HepG2 (cell line): ENCODE results near the gene NBEA. TPM values are rescaled to one million over a fixed set of nuclear protein-coding genes. Genes with fewer than 3 reads are reported as not detected.

Experiments used
- ATAC-seq: fragments of 200-7000 bp; cut with Tn5 transposase; 3 replicates; pipeline ENCODE4 v1.9.1; 2020; ENCODE audit warnings: mild to moderate bottlenecking, moderate library complexity
- BruUV-seq: library from RNA; stranded (reverse); fragments of 400-500 nt; replicated peaks from 2 replicates; lab custom pipeline; 2021; lab: Mats Ljungman, UMichigan
- CTCF ChIA-PET: fragments of 300-600 bp; formaldehyde crosslinking; extraction: SDS; loops from one replicate; lab custom pipeline; 2021; ENCODE audit warnings: low total read pairs, inconsistent platforms, low intra/inter-chr PET ratio; lab: Yijun Ruan, JAX
- POLR2A ChIA-PET: fragments of 350-600 bp; sonication (Branson Sonifier 250); formaldehyde crosslinking; loops from one replicate; lab custom pipeline; 2020; ENCODE audit warnings: antibody characterized with exemption, inconsistent platforms; lab: Yijun Ruan, JAX
- DNase-seq: peaks from one replicate; pipeline ENCODE4 v3.0.0-alpha.2; 2015; ENCODE audit warnings: low spot score
- FAIRE-seq: peaks from 3 replicates; lab custom pipeline; 2011; peaks lifted over from hg19 to GRCh38; lab: Jason Lieb, UNC
- H2AFZ ChIP-seq: one replicate; pipeline ENCODE4 v1.6.1; 2011; ENCODE audit warnings: low read length, inconsistent platforms
- H3K27ac ChIP-seq: fragments of 300-600 bp; 3 replicates; pipeline ENCODE4 v1.8.0; 2011; ENCODE audit warnings: mixed run types, mild to moderate bottlenecking, mixed read lengths, low read length, inconsistent platforms; ENCODE audit not compliant: insufficient read depth; ENCODE audit errors: extremely low read length
- H3K27me3 ChIP-seq, 2 experiments: fragments of 200-600 bp in 1 of 2; 2 replicates in 1 of 2; 3 replicates in 1 of 2; pipeline versions ENCODE4 v1.6.0 to v1.8.0; 2011; ENCODE audit warnings: low read length in 2 of 2, mild to moderate bottlenecking in 2 of 2, moderate library complexity in 2 of 2, inconsistent platforms in 1 of 2; ENCODE audit not compliant: insufficient read depth in 2 of 2, control insufficient read depth in 1 of 2
- H3K36me3 ChIP-seq, 2 experiments: fragments of 200-600 bp in 1 of 2; replicated peaks in 1 of 2; 2 replicates in 1 of 2; 3 replicates in 1 of 2; pipeline versions ENCODE4 v1.5.1 to v1.8.0; 2011; ENCODE audit warnings: low read length in 2 of 2, inconsistent platforms in 1 of 2; ENCODE audit not compliant: insufficient read depth in 2 of 2, control insufficient read depth in 1 of 2
- H3K4me1 ChIP-seq: 2 replicates; pipeline ENCODE4 v1.5.1; 2012; ENCODE audit warnings: low read length, inconsistent platforms; ENCODE audit not compliant: insufficient read depth
- H3K4me2 ChIP-seq: 2 replicates; pipeline ENCODE4 v1.6.0; 2011; ENCODE audit warnings: low read depth, low read length, inconsistent platforms
- H3K4me3 ChIP-seq, 3 experiments: fragments of 200-600 bp in 1 of 3; sonication (generic), shearing (Covaris generic) in 1 of 3; replicated peaks in 1 of 3; 2 replicates each; pipeline ENCODE4 v1.5.1; 2011 to 2016; ENCODE audit warnings: low read length in 3 of 3, inconsistent platforms in 2 of 3, low read depth in 2 of 3, mild to moderate bottlenecking in 2 of 3, control low read depth in 1 of 3, mixed read lengths in 1 of 3; ENCODE audit not compliant: insufficient read depth in 1 of 3
- H3K79me2 ChIP-seq: one replicate; pipeline ENCODE4 v1.6.1; 2011; ENCODE audit warnings: low read length, inconsistent platforms; ENCODE audit not compliant: insufficient read depth
- H3K9ac ChIP-seq: 2 replicates; pipeline ENCODE4 v1.6.0; 2011; ENCODE audit warnings: mild to moderate bottlenecking, low read depth, low read length, inconsistent platforms; ENCODE audit not compliant: insufficient read depth
- H3K9me3 ChIP-seq: 2 replicates; pipeline ENCODE4 v1.5.1; 2012; ENCODE audit warnings: mild to moderate bottlenecking, low read length
- H4K20me1 ChIP-seq: 2 replicates; pipeline ENCODE4 v1.6.0; 2011; ENCODE audit warnings: inconsistent platforms, mild to moderate bottlenecking, low read length, moderate library complexity; ENCODE audit not compliant: insufficient read depth
- GABPB1 ChIP-seq: IDR thresholded peaks from 2 replicates; pipeline ENCODE4 v1.6.1; 2016; ENCODE audit warnings: mild to moderate bottlenecking, missing genetic modification reagents, moderate library complexity, missing compliant biosample characterization
- GLMP ChIP-seq: sonication (generic); formaldehyde crosslinking; IDR thresholded peaks from 2 replicates; pipeline ENCODE4 v1.9.0; 2021; ENCODE audit warnings: missing genetic modification reagents, mild to moderate bottlenecking, borderline replicate concordance
- GTF3A ChIP-seq: sonication (generic); formaldehyde crosslinking; conservative IDR thresholded peaks from 2 replicates; pipeline ENCODE4 v1.4.0; 2020; ENCODE audit warnings: mild to moderate bottlenecking, missing genetic modification reagents
- GZF1 ChIP-seq: sonication (generic); formaldehyde crosslinking; IDR thresholded peaks from 2 replicates; pipeline ENCODE4 v1.5.1; 2020; ENCODE audit warnings: mild to moderate bottlenecking, missing genetic modification reagents
- HIVEP1 ChIP-seq: sonication (generic); formaldehyde crosslinking; IDR thresholded peaks from 2 replicates; pipeline ENCODE4 v1.4.0; 2020; ENCODE audit warnings: mild to moderate bottlenecking, missing genetic modification reagents
- LCORL ChIP-seq, 2 experiments: fragments of 450-650 bp in 1 of 2; sonication (generic) in 1 of 2; formaldehyde crosslinking in 1 of 2; IDR thresholded peaks; 2 replicates each; pipeline versions ENCODE4 v1.5.0 to v1.6.1; 2017 to 2020; ENCODE audit warnings: antibody characterized with exemption in 1 of 2, missing genetic modification reagents in 1 of 2
- NFIB ChIP-seq: sonication (generic); formaldehyde crosslinking; IDR thresholded peaks from 2 replicates; pipeline ENCODE4 v1.9.0; 2021; ENCODE audit warnings: missing genetic modification reagents, mild to moderate bottlenecking, borderline replicate concordance
- PHF20 ChIP-seq: sonication (generic); formaldehyde crosslinking; IDR thresholded peaks from 2 replicates; pipeline ENCODE4 v1.5.0; 2020; ENCODE audit warnings: mild to moderate bottlenecking, missing genetic modification reagents
- REL ChIP-seq: sonication (generic); formaldehyde crosslinking; conservative IDR thresholded peaks from 2 replicates; pipeline ENCODE4 v1.8.0; 2022; ENCODE audit warnings: mild to moderate bottlenecking, missing genetic modification reagents, moderate library complexity
- RELA ChIP-seq: sonication (generic); formaldehyde crosslinking; IDR thresholded peaks from 2 replicates; pipeline ENCODE4 v1.4.0; 2020; ENCODE audit warnings: missing genetic modification reagents
- SAFB2 ChIP-seq: sonication (generic); formaldehyde crosslinking; IDR thresholded peaks from 2 replicates; pipeline ENCODE4 v1.5.1; 2020; ENCODE audit warnings: missing genetic modification reagents, low read depth, mild to moderate bottlenecking, borderline replicate concordance
- SMAD1 ChIP-seq: sonication (generic); formaldehyde crosslinking; IDR thresholded peaks from 2 replicates; pipeline ENCODE4 v1.4.0; 2020; ENCODE audit warnings: missing genetic modification reagents, low read depth, mild to moderate bottlenecking, borderline replicate concordance
- SYNCRIP ChIP-seq: fragments of 200-400 bp; formaldehyde crosslinking; IDR thresholded peaks from 2 replicates; pipeline ENCODE4 v1.6.1; 2018; ENCODE audit warnings: mild to moderate bottlenecking, low read depth, low read length; ENCODE audit not compliant: insufficient read depth
- TEAD2 ChIP-seq: sonication (generic); formaldehyde crosslinking; IDR thresholded peaks from 2 replicates; pipeline ENCODE4 v1.9.0; 2021; ENCODE audit warnings: missing genetic modification reagents
- TRAFD1 ChIP-seq: sonication (generic); formaldehyde crosslinking; IDR thresholded peaks from 2 replicates; pipeline ENCODE4 v1.5.1; 2020; ENCODE audit warnings: missing genetic modification reagents, mild to moderate bottlenecking, borderline replicate concordance
- ZBTB14 ChIP-seq: sonication (generic); formaldehyde crosslinking; IDR thresholded peaks from 2 replicates; pipeline ENCODE4 v1.4.0; 2020; ENCODE audit warnings: missing genetic modification reagents
- ZBTB42 ChIP-seq: sonication (generic); formaldehyde crosslinking; IDR thresholded peaks from 2 replicates; pipeline ENCODE4 v1.5.0; 2020; ENCODE audit warnings: mild to moderate bottlenecking, missing genetic modification reagents
- ZGPAT ChIP-seq: IDR thresholded peaks from 2 replicates; pipeline ENCODE4 v1.6.1; 2016; ENCODE audit warnings: mild to moderate bottlenecking
- ZNF768 ChIP-seq: sonication (generic); formaldehyde crosslinking; IDR thresholded peaks from 2 replicates; pipeline ENCODE4 v1.4.0; 2020; ENCODE audit warnings: missing genetic modification reagents
- WGBS: methylation state at CpG from one replicate; pipeline ENCODE4 v1.1.6; 2017; ENCODE audit warnings: low lambda C conversion rate; 5-methylcytosine and 5-hydroxymethylcytosine counted together
- in situ Hi-C: cut with HindIII; loops from 2 replicates; pipeline ENCODE4 v1.10.0; 2017; ENCODE audit warnings: low pct_unique_long_range_greater_than_20kb; ENCODE audit not compliant: extremely low pct_ligation_motif_present
- intact Hi-C: fragments of 100-400 bp; cut with micrococcal nuclease; formaldehyde crosslinking; loops from one replicate; pipeline ENCODE4 v1.10.0; 2022; ENCODE audit not compliant: unreplicated experiment
- polyA plus RNA-seq, 8 experiments: library from polyadenylated mRNA; depleted of rRNA in 3 of 8; stranded (reverse) in 7 of 8; unstranded in 1 of 8; fragments of >200 nt; fragmentation: Illumina TruSeq in 4 of 8; extraction: Trizol in 4 of 8; gene quantifications; 2 replicates each; pipeline versions ENCODE4 v1.2.1 to v1.2.3, GENCODE V29; 2011 to 2016; ENCODE audit warnings: low read depth in 4 of 8, missing spikeins in 1 of 8, mixed read lengths in 1 of 8; ENCODE audit not compliant: insufficient read depth in 1 of 8
- total RNA-seq, 5 experiments: library from RNA; depleted of rRNA; stranded (reverse); fragments of >200 nt; fragmentation: Illumina TruSeq; extraction: Trizol; gene quantifications; 2 replicates each; pipeline ENCODE4 v1.2.3, GENCODE V29; 2016; ENCODE audit warnings: low read depth in 1 of 5

Gene NBEA
- total and polyA plus RNA-seq, 2 of the 13 experiments (the other 11 are each of a cell fraction or from before 2014, with no cell fraction given), result 2.7 to 2.8 TPM

GRCh38 chr13:35093356-35093755 lies 151.3 kb downstream of the NBEA start:
- no peak overlapping the region for H3K27ac ChIP-seq
- no peak for TF ChIP-seq TRAFD1 (CRISPR knock-in tag)
- no peak for TF ChIP-seq RELA (CRISPR knock-in tag)
- TF ChIP-seq TEAD2, result no peak
- no peak for TF ChIP-seq ZBTB42
- TF ChIP-seq REL (CRISPR knock-in tag), result no peak
- TF ChIP-seq ZGPAT (CRISPR knock-in tag), result no peak
- TF ChIP-seq SYNCRIP, result no peak
- TF ChIP-seq GTF3A (CRISPR knock-in tag), result no peak
- no peak for TF ChIP-seq HIVEP1
- TF ChIP-seq ZBTB14 (CRISPR knock-in tag), result no peak
- no peak for TF ChIP-seq LCORL (IDR thresholded peaks at IDR 0.05)
- TF ChIP-seq LCORL (CRISPR knock-in tag; IDR thresholded peaks at IDR 0.05), result no peak
- no peak for TF ChIP-seq ZNF768
- no peak for TF ChIP-seq NFIB
- no peak for TF ChIP-seq GABPB1 (CRISPR knock-in tag)
- TF ChIP-seq GZF1 (CRISPR knock-in tag), result no peak
- TF ChIP-seq PHF20 (CRISPR knock-in tag), result no peak
- no peak for TF ChIP-seq GLMP
- TF ChIP-seq SMAD1, result no peak
- no peak for TF ChIP-seq SAFB2 (CRISPR knock-in tag)
- FAIRE-seq (no peak), DNase-seq (no peak), ATAC-seq (no peak)
- in situ Hi-C loops, result no loop called here
- no peaks in the 10 kb centered on the region for H4K20me1 ChIP-seq
- no peak overlapping the region for H3K4me3 ChIP-seq
- H3K4me1 ChIP-seq, result no peaks in the 10 kb centered on the region
- WGBS, result 58% methylated on average over 1 of the region's 1 CpG
- no peaks in the 10 kb centered on the region for H3K79me2 ChIP-seq
- H3K27me3 ChIP-seq, result no peaks in the 10 kb centered on the region
- POLR2A ChIA-PET, result no interaction called here
- no peaks in the 10 kb centered on the region for H3K36me3 ChIP-seq
- CTCF ChIA-PET, result no interaction called here
- H3K4me2 ChIP-seq, result no peak overlapping the region
- H3K9ac ChIP-seq, result no peak overlapping the region
- H3K9me3 ChIP-seq, result no peaks in the 10 kb centered on the region
- H2AFZ ChIP-seq, result no peak overlapping the region
- intact Hi-C loops, result no loop called here
- no TSS peak for BruUV-seq
